ENCODE results near the gene AKT2.

AKT2 gene

GRCh38 chr19:40252395-40252794, 32.8 kb downstream of the AKT2 start:
- DNase-seq (ENCODE audit: low read depth) = no peak

- no peak for DNase-seq (ENCODE audit: low read depth)
These were observed 33.2 kb downstream of the AKT2 start for GRCh38 chr19:40251991-40252390.

- no peak for DNase-seq (ENCODE audit: low read depth)
These were observed 33.9 kb downstream of the AKT2 start for GRCh38 chr19:40251244-40251643.

DNA sequence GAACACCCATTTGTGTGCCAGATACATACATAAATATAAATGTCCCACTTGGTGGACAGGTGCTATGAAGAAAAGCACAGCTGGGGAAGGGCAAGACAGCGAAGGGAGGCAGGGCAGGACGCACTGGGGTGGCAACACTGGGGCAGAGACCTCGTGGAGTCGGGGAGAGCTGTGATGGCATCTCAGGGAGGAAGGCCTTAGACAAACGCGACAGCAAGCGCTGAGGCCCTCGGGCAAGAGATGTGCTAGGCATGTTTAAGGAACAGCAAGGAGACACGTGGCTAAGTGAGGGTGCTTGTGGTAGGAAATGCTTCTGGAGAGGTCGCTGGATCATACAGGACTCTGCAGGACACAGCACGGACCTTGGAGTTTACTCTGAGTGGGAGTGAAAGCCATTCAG, 35.4 kb downstream of the AKT2 start:
- no peak for DNase-seq (ENCODE audit: low read depth)

GRCh38 chr19:40249201-40249600, 35.9 kb downstream of the AKT2 start:
- no peak for DNase-seq (ENCODE audit: low read depth)

DNA sequence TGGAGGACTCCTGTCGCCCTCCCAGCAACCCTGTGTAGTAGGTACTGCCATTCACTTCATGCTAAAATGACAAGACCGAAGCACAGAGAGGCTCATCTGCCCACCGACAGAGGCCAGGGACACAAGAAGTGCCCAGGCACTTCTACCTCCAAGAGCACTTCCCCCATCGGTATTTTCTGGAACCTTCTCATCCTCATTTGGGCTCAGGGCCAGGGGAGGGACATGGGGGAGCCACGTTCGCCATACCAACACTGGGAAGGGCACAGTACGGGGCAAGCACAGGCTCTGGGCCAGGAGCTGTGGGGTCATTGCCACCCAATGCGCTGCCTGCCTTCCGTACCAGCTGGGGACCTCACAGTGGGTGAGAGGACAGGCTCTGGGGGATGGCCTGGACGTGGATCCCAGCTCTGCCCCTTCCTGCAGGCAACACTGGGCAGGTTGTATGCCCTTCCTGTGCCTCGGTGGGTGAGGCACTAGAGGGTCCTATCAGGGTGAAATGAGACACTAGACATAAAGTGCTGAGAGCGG, 37.3 kb downstream of the AKT2 start:
- no peak for DNase-seq (ENCODE audit: low read depth)

GRCh38 chr19:40247178-40247577, 38.0 kb downstream of the AKT2 start:
- DNase-seq (ENCODE audit: low read depth) = no peak

DNA sequence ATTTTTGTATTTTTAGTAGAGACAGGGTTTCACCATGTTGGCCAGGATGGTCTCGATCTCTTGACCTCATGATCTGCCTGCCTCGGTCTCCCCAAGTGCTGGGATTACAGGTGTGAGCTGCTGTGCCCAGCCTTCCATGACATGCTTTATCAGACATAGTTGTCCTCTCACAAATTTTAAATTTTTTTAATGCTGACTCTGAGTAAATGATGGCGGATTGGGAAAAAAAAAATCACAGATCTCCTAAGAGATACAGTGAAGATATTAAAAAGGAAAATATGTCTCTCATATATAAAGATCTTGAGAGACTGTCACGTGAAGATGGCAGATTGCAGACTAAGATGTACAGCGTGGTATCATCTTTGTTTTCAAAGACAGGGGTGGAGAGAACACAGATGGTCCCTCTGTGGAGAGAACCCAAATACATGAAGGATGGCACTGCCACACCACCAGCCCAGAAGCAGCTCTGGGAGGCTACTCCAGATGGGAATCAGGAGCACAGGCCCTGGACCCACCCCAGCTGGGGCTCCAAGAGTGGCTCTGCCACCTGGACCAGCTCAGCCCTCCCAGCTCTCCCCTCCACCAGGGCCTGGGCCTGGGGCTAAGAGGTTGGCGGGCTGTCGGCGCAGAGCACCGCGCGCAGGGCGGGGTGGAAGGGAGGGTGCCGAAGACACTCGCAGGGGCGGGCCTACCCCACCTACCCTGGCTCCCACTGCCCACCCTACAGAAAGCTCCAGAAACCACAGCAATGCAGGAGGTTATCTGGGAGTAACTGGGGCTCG, 38.7 kb downstream of the AKT2 start:
- no peak for DNase-seq (ENCODE audit: low read depth)

DNA sequence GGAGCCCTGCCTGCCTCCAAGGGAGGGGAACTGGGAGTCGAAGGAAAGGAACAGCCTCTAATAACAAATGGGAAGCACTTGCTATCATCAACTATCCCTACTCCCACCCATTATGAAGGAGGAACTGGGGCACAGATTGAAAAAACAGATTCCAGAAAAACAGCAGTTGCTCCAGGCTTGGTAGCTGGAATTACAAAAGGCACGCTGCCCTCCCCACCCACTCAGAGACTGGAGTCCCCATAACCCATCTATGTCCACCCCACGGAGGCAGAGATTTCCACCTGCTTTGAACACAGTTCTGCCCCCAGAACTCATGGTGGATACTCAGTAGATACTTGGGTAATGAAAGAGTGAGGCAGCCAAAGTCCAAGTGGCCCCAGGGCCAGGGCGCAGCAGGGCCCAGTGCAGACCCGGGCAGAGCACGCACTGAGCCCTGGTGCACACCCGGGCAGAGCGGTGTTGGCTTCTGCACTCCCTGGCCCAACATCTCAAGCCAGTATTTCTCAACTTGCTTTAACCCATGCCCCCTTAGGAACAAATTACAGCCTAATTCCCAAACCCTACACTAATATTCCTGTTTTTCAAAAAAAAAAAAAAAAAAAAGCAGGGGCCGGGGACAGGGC, 39.5 kb downstream of the AKT2 start:
- DNase-seq (ENCODE audit: low read depth) = no peak

DNA sequence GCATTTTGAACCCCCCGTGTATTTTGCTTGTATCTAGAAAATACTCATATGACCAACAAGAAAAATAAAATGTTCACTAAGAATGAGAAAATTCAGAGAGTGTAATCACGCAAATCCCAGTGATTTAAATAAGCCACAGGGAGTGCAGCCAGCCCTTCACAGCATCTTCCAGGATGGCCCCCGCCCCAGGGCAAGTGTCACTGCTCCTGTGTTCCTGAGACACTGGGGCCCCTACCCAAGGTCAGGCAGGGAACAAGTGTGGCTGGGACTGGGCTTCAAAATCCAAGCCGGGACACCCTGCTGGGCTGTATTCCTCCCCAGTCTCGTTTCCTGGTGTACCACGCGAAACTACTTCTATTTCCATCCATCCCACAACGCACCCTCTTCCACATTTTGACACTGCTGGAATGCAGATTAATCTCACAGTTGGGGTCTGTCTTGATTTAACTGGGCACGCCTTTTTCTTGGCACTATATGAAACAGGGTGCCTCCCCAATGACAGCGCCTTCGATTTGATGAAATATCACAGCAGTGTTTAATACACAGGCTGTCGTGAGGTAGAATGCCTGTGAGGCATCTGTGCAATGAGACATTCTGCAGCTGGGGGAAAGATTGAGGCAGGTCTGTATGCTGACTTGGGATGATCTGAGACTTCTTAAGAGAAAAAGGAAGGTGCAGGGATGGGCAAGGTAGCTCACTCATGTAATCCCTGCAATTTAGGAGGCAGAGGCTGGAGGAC, 40.4 kb downstream of the AKT2 start:
- no peak for DNase-seq (ENCODE audit: low read depth)

- no peak for DNase-seq (ENCODE audit: low read depth)
These were observed 42.0 kb downstream of the AKT2 start for GRCh38 chr19:40243181-40243580.

DNA sequence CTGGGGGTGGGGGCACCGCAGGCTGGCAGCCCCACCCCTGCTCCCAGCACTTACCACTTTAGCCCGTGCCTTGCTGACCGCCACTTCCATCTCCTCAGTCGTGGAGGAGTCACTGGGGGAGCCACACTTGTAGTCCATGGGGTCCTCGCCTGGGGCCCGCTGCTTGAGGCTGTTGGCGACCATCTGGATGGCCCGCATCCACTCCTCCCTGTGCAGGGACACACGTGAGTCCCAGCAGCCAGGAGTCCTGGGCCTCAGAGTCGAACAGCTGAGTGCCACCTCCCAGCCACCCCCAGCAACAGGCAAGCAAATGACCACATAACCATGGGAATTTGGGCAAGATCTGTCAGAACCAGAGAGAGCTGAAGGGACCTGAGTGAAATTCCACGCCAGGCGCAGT, 42.7 kb downstream of the AKT2 start:
- DNase-seq (ENCODE audit: low read depth) = no peak

- DNase-seq (ENCODE audit: low read depth) = no peak
These were observed 43.2 kb downstream of the AKT2 start for GRCh38 chr19:40241809-40242384.

- DNase-seq (ENCODE audit: low read depth) = no peak
These were observed 43.9 kb downstream of the AKT2 start for GRCh38 chr19:40241125-40241808.

GRCh38 chr19:40240332-40240731, 44.8 kb downstream of the AKT2 start:
- DNase-seq (ENCODE audit: low read depth) = no peak

- no peak for DNase-seq (ENCODE audit: low read depth)
These were observed 45.5 kb downstream of the AKT2 start for GRCh38 chr19:40239415-40240226.

DNA sequence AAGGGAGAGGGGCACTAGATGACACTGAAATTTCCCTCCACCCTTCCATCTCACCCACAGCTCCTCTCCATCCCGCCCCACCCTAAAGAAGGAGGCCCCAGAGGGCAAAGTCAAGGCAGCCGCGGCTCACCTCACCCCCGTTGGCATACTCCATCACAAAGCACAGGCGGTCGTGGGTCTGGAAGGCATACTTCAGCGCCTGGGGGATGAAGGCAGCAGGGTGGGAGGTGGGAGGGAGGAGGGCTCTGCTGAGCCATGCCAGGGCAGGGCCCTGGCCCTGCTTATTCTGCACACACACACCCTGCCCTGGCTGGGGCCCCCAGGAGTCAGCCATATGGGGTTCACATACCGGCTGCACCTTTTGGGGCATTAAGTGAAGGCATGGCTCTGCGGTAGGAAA, 46.4 kb downstream of the AKT2 start:
- no peak for DNase-seq (ENCODE audit: low read depth)

DNA sequence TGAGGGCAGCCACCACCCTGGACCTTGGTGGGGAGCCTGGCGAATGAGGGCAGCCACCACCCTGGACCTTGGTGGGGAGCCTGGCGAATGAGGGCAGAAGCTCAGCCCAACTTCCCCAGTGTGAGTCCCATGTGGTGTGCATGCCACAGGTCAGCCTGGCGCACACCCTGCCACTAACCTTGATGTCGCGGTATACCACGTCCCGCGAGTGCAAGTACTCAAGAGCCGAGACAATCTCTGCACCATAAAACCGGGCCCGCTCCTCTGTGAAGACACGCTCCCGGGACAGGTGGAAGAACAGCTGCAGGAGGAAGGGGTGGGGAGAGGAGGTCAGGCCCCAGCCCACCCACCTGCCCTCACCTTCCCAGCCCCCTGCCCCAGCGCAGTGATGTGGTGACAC, 47.4 kb downstream of the AKT2 start:
- DNase-seq (ENCODE audit: low read depth) = no peak

GRCh38 chr19:40236366-40236765, 48.8 kb downstream of the AKT2 start:
- no peak for DNase-seq (ENCODE audit: low read depth)

DNA sequence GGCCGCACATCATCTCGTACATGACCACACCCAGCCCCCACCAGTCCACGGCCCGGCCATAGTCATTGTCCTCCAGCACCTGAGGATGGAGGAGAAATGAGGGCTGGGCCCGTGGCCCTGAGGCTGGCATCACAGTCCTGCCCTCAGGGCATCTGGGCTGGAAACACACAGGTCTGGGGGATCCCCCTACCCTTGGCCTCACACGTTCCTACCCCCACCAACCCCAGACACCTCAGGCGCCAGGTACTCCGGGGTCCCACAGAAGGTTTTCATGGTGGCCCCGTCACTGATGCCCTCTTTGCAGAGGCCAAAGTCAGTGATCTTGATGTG, 49.2 kb downstream of the AKT2 start:
- DNase-seq (ENCODE audit: low read depth) = no peak

Data from non-pigmented ciliary epithelial cell (primary cell).